ENCODE results near the gene MPDZ. TPM values are rescaled to one million over a fixed set of nuclear protein-coding genes. Genes with fewer than 3 reads are reported as not detected.
A peak's percentile ranks its signal among the peaks of the same experiment; 100 is the strongest.

MPDZ gene
- total RNA-seq, 2 donors from 2014 or later: 26.9 to 61.5 TPM

DNA sequence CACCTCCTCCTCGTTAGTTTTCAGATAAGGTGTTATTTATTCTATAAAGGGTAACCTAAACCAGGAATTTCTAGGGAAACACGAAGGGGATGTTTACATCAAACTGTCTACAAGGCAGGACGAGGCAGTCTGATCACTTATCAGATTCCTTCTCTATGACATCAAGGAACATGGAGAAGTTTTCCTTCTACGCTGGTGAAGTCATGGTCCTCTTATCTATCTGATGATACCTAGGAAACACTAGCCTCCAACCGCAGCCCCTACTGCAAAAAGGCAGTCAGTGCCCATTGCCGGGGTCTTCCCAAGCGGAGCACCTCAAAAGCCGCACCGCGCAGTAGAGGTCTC lies 1.5 kb downstream of the MPDZ start:
- intact Hi-C loops (cut with DNase I): loop anchor here (5.0 to 10.0 kb wide), 3 partner anchors 123 to 1044 kb away; no protein-coding TSS in a partner anchor
- Histone ChIP-seq H3K4me1 (replicated peaks) (no peaks in the 10 kb centered on the region), H3K27me3 (replicated peaks; ENCODE audit: insufficient read depth) (no peaks in the 10 kb centered on the region), H3K36me3 (no peaks in the 10 kb centered on the region), H3K27ac (peak overlapping the region; percentile 90 to 96), H3K9me3 (no peaks in the 10 kb centered on the region), H3K4me3 (peak overlapping the region; percentile 50 to 54)
- TF ChIP-seq, protein P1, sequence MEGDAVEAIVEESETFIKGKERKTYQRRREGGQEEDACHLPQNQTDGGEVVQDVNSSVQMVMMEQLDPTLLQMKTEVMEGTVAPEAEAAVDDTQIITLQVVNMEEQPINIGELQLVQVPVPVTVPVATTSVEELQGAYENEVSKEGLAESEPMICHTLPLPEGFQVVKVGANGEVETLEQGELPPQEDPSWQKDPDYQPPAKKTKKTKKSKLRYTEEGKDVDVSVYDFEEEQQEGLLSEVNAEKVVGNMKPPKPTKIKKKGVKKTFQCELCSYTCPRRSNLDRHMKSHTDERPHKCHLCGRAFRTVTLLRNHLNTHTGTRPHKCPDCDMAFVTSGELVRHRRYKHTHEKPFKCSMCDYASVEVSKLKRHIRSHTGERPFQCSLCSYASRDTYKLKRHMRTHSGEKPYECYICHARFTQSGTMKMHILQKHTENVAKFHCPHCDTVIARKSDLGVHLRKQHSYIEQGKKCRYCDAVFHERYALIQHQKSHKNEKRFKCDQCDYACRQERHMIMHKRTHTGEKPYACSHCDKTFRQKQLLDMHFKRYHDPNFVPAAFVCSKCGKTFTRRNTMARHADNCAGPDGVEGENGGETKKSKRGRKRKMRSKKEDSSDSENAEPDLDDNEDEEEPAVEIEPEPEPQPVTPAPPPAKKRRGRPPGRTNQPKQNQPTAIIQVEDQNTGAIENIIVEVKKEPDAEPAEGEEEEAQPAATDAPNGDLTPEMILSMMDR (IDR thresholded peaks at IDR 0.05): no peak
- TF ChIP-seq POLR2A (IDR thresholded peaks at IDR 0.05) (no peak), POLR2AphosphoS5 (IDR thresholded peaks at IDR 0.05) (no peak)
- DNase-seq (ENCODE audit: low spot score): no peak
- 14% methylated on average over 10 of the region's 10 CpGs for WGBS

DNA sequence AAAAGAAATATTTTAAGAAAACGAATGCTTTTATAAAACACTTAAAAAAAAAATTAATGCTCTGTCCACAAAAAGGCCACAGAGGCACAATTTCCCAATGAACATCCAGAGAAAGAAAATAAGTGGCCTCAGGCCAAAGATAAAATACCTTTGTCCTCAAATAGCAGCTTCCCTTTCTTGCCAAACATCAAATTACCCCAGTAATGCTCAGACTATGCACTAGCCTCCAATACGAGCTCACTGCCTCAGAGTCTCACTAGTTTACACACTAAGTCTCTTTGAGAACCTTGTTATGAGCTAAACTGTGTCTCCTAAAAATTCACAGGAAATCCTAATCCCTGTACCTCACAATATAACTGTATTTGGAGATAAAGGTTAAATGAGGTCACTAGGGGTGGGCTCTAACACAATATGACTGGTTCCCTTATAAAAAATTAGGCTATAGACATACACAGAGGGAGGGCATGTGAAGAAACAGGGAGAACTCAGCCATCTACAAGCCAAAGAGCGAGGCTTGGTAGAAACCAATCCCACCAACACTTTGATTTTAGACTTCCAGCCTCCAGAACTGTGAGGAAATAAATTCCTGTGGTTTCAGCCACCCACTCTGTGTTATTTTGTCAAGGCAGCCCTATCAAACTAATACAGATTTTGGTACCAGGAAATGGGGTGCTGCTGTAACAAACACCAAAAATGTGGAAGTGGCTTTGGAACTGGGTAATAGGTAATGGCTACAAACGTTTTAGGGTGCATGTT lies 4.4 kb downstream of the MPDZ start:
- Histone ChIP-seq H3K4me3 (no peak overlapping the region), H3K27me3 (replicated peaks; ENCODE audit: insufficient read depth) (no peaks in the 10 kb centered on the region), H3K27ac (peak overlapping the region in 1 of 2 donors; percentile 22), H3K4me1 (replicated peaks) (no peaks in the 10 kb centered on the region), H3K36me3 (no peaks in the 10 kb centered on the region), H3K9me3 (no peaks in the 10 kb centered on the region)
- intact Hi-C loops (cut with DNase I): loop anchor here (5.0 to 10.0 kb wide), 3 partner anchors 120 to 1047 kb away; no protein-coding TSS in a partner anchor
- DNase-seq (ENCODE audit: low spot score): no peak
- no peak for TF ChIP-seq POLR2A (IDR thresholded peaks at IDR 0.05)
- 44% methylated on average over 4 of the region's 4 CpGs for WGBS

DNA sequence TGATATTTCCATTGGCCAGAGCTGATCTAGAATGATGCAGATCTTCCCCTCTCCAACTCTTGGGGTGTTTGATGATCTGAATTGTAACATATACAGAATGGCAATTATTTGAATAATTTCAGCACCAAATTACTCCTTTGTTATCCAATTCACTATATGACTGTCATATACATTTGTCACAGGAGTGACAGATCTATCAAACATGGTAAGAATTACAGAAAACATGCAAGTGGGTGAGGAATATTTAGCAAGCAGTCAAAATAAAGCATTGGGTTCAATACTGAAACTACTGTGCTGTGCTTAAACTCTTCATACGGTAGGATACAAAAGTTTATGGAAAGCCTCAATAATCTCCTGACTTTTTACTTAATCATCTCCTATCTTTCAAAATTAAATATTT lies 8.8 kb downstream of the MPDZ start:
- Histone ChIP-seq H3K27me3 (replicated peaks; ENCODE audit: insufficient read depth) (no peaks in the 10 kb centered on the region), H3K4me1 (replicated peaks) (no peaks in the 10 kb centered on the region), H3K36me3 (no peaks in the 10 kb centered on the region), H3K27ac (no peak overlapping the region), H3K9me3 (no peaks in the 10 kb centered on the region), H3K4me3 (no peak overlapping the region)
- TF ChIP-seq POLR2AphosphoS5 (IDR thresholded peaks at IDR 0.05): no peak
- TF ChIP-seq, protein P1 (IDR thresholded peaks at IDR 0.05): no peak
- TF ChIP-seq POLR2A (IDR thresholded peaks at IDR 0.05): no peak
- intact Hi-C loops (cut with DNase I): loop anchor here (10.0 kb wide), 1 partner anchor 116 kb away; no protein-coding TSS in a partner anchor
- DNase-seq (ENCODE audit: low spot score): no peak
- WGBS: 76% methylated on average over 1 of the region's 1 CpG

DNA sequence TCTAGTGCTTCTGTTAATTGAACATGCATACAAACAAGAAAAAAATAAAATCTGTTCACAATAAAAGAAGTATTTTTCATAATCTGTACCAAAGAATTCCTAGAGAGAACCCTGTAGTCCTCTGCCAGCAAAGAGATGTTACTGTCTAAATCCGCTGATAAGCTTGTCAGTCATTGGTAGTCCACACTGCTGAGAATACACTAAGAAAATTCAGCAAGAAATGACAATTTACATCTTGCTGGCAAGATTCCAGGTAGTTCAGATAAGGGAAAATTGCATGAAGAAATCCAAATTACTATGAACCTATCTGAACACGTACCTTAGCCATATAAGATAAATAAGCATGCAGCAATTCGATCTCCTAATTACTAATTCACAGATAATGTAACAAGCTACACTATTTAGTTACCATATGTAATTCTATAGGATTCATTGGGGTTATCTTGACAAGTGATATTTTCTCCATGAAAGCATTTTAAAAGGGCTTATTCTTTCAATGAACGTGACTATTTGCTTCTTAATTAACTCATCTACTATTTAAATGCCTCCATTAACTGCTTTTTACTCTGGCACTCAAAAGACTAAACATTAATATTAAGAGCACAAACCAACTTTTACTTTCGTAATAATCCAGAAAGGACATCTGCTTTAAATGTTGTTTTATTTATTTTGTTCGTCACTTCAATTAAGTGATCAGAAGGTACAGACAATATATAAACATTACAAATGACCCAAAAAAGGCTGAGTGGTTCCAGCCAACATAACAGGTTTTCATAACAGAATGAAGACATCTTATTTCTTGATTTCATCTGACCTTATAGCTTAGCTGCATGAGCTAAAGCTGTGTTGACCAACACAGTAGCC lies 9.7 kb downstream of the MPDZ start:
- WGBS: 68% methylated on average over 6 of the region's 6 CpGs
- DNase-seq (ENCODE audit: low spot score): no peak
- TF ChIP-seq POLR2AphosphoS5 (IDR thresholded peaks at IDR 0.05) (no peak), POLR2A (IDR thresholded peaks at IDR 0.05) (no peak)
- TF ChIP-seq, protein P1 (IDR thresholded peaks at IDR 0.05): no peak
- no peak overlapping the region for H3K4me3 ChIP-seq
- H3K9me3 ChIP-seq: no peaks in the 10 kb centered on the region
- no peaks in the 10 kb centered on the region for H3K36me3 ChIP-seq
- H3K4me1 ChIP-seq (replicated peaks): no peaks in the 10 kb centered on the region
- H3K27me3 ChIP-seq (replicated peaks; ENCODE audit: insufficient read depth): no peaks in the 10 kb centered on the region
- H3K27ac ChIP-seq: no peak overlapping the region
- intact Hi-C loops (cut with DNase I): loop anchor here (10.0 kb wide), 1 partner anchor 115 kb away; no protein-coding TSS in a partner anchor

DNA sequence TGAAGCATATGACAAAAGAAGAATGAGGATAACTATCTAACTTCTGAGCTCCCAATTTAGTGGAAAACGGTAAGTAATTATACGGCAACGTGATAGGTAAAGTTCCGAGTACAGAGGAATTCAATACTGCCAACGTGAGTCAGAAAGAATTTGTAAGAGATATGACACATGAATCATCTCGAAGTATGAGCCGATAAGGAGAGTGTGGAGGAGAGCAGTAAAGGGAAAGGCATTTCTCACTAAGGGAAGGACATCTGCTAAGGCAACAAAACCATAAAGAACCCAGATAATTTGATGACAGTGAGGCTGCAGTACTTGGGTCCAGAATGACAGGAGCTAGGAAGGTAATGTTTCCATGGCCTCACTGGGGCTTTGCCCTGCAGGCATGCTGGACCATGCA lies 11.0 kb downstream of the MPDZ start:
- Histone ChIP-seq H3K4me3 (no peak overlapping the region), H3K36me3 (no peaks in the 10 kb centered on the region), H3K4me1 (replicated peaks) (no peaks in the 10 kb centered on the region), H3K9me3 (no peaks in the 10 kb centered on the region), H3K27ac (no peak overlapping the region), H3K27me3 (replicated peaks; ENCODE audit: insufficient read depth) (no peaks in the 10 kb centered on the region)
- 90% methylated on average over 7 of the region's 7 CpGs for WGBS
- no peak for DNase-seq (ENCODE audit: low spot score)
- intact Hi-C loops (cut with DNase I): no loop called here
- no peak for TF ChIP-seq POLR2A (IDR thresholded peaks at IDR 0.05)
- TF ChIP-seq, protein P1 (IDR thresholded peaks at IDR 0.05): no peak
